Measurements from ENCODE around the gene LYZL1. TPM values are rescaled to one million over a fixed set of nuclear protein-coding genes. Genes with fewer than 3 reads are reported as not detected.

Gene LYZL1
- total RNA-seq, 1 donor from 2014 or later, result not detected

DNA sequence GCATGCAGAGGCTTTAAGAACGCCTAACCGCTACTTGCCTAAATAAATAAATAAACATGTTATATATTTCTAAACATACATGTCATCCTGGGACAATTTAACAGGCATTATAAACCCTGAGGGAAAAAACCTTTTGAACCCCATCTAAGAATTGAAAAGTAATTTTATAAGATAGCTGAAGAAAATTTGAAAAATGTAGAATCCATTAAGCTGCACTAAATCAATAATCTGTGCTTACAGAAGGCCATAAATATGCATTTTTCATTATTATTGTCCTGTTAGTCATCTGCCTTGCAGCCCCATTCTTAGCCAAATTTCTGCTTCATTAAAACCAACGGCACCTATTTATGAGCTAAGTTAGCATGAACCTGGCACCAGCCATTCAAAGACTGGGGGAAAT, 24.2 kb downstream of the LYZL1 start:
- Mint-ChIP-seq H3K36me3 (peaks cover 7% of the 10 kb centered on the region), H3K27me3 (no peaks in the 10 kb centered on the region), H3K27ac (no peak overlapping the region), H3K4me3 (no peak overlapping the region), H3K4me1 (ENCODE audit: unreplicated experiment) (peaks cover 26% of the 10 kb centered on the region), H3K9me3 (peaks cover 6% of the 10 kb centered on the region)
- TF ChIP-seq, protein P1, sequence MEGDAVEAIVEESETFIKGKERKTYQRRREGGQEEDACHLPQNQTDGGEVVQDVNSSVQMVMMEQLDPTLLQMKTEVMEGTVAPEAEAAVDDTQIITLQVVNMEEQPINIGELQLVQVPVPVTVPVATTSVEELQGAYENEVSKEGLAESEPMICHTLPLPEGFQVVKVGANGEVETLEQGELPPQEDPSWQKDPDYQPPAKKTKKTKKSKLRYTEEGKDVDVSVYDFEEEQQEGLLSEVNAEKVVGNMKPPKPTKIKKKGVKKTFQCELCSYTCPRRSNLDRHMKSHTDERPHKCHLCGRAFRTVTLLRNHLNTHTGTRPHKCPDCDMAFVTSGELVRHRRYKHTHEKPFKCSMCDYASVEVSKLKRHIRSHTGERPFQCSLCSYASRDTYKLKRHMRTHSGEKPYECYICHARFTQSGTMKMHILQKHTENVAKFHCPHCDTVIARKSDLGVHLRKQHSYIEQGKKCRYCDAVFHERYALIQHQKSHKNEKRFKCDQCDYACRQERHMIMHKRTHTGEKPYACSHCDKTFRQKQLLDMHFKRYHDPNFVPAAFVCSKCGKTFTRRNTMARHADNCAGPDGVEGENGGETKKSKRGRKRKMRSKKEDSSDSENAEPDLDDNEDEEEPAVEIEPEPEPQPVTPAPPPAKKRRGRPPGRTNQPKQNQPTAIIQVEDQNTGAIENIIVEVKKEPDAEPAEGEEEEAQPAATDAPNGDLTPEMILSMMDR (conservative IDR thresholded peaks at IDR 0.05), result no peak
- DNase-seq (ENCODE audit: extremely low spot score, unreplicated experiment), result no peak

GRCh38 chr10:29314726-29315125, 25.9 kb downstream of the LYZL1 start:
- Mint-ChIP-seq H3K9me3 (peaks cover 6% of the 10 kb centered on the region), H3K36me3 (peaks cover 7% of the 10 kb centered on the region), H3K4me3 (no peak overlapping the region), H3K4me1 (ENCODE audit: unreplicated experiment) (peaks cover 39% of the 10 kb centered on the region), H3K27me3 (peaks cover 3% of the 10 kb centered on the region), H3K27ac (no peak overlapping the region)
- TF ChIP-seq, protein P1 (conservative IDR thresholded peaks at IDR 0.05), result no peak
- DNase-seq (ENCODE audit: extremely low spot score, unreplicated experiment), result no peak

DNA sequence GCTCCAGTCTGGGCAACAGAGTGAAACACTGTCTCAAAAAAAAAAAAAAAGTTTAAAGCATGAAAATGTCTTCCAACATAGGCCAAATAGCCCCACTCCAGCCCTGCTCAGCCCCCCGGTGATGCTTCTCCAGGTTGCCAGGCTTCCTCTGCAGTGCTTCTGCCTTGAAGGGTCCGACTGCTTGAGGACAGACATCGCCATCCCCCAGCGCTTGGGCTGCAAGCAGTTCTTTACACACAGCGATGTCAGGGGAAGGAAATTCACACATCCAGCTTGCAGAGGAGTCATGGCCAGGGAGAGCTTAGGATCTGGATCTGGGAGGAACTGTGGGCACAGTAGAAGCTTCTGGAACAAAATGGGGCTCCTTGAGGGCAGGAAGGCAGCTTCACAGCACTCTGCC, 26.9 kb downstream of the LYZL1 start:
- no peaks in the 10 kb centered on the region for H3K9me3 Mint-ChIP-seq
- H3K36me3 Mint-ChIP-seq, result peaks cover 3% of the 10 kb centered on the region
- TF ChIP-seq, protein P1 (conservative IDR thresholded peaks at IDR 0.05), result no peak
- H3K4me3 Mint-ChIP-seq, result no peak overlapping the region
- no peak overlapping the region for H3K27ac Mint-ChIP-seq
- peaks cover 3% of the 10 kb centered on the region for H3K27me3 Mint-ChIP-seq
- DNase-seq (ENCODE audit: extremely low spot score, unreplicated experiment), result no peak
- H3K4me1 Mint-ChIP-seq (ENCODE audit: unreplicated experiment), result peaks cover 32% of the 10 kb centered on the region

- TF ChIP-seq, protein P1 (conservative IDR thresholded peaks at IDR 0.05), result no peak
- Mint-ChIP-seq H3K27ac (no peak overlapping the region), H3K4me1 (ENCODE audit: unreplicated experiment) (peaks cover 32% of the 10 kb centered on the region), H3K27me3 (peaks cover 3% of the 10 kb centered on the region), H3K36me3 (peaks cover 3% of the 10 kb centered on the region), H3K9me3 (no peaks in the 10 kb centered on the region), H3K4me3 (no peak overlapping the region)
- DNase-seq (ENCODE audit: extremely low spot score, unreplicated experiment), result no peak
Measured at GRCh38 chr10:29316308-29317026, 27.6 kb downstream of the LYZL1 start.

GRCh38 chr10:29317027-29317420, 28.2 kb downstream of the LYZL1 start:
- TF ChIP-seq, protein P1 (conservative IDR thresholded peaks at IDR 0.05), result no peak
- no peak for DNase-seq (ENCODE audit: extremely low spot score, unreplicated experiment)
- H3K27me3 Mint-ChIP-seq, result peaks cover 3% of the 10 kb centered on the region
- peaks cover 3% of the 10 kb centered on the region for H3K36me3 Mint-ChIP-seq
- no peaks in the 10 kb centered on the region for H3K9me3 Mint-ChIP-seq
- no peak overlapping the region for H3K4me3 Mint-ChIP-seq
- no peak overlapping the region for H3K27ac Mint-ChIP-seq
- H3K4me1 Mint-ChIP-seq (ENCODE audit: unreplicated experiment), result peaks cover 32% of the 10 kb centered on the region

All from type B pancreatic cell (in vitro differentiated cells).